GM12878 (cell line): ENCODE measurements around the gene PLVAP. TPM values are rescaled to one million over a fixed set of nuclear protein-coding genes. Genes with fewer than 3 reads are reported as not detected.

Source experiments
- ATAC-seq: fragments of 200-7000 bp; cut with Tn5 transposase; 3 replicates; pipeline ENCODE4 v1.9.1; 2020; ENCODE audit warnings: mild to moderate bottlenecking, moderate library complexity
- BruUV-seq: library from RNA; stranded (reverse); fragments of 400-500 nt; replicated peaks from 2 replicates; lab custom pipeline; 2021; lab: Mats Ljungman, UMichigan
- CTCF ChIA-PET: fragments of 300-600 bp; sonication (Branson Sonifier 250); formaldehyde crosslinking; extraction: SDS; loops from one replicate; lab custom pipeline; 2021; ENCODE audit warnings: inconsistent platforms; lab: Yijun Ruan, JAX
- POLR2A ChIA-PET: fragments of 350-600 bp; formaldehyde crosslinking; extraction: SDS; loops from one replicate; lab custom pipeline; 2021; ENCODE audit warnings: inconsistent platforms; lab: Charles Lee
- RAD21 ChIA-PET: fragments of 300-600 bp; sonication (Branson Sonifier 250); formaldehyde crosslinking; loops from one replicate; lab custom pipeline; 2023; ENCODE audit warnings: antibody characterized with exemption; ENCODE audit not compliant: unreplicated experiment; lab: Charles Lee
- SMC1A ChIA-PET: fragments of 300-600 bp; sonication (Branson Sonifier 250); formaldehyde crosslinking; loops from one replicate; lab custom pipeline; 2023; ENCODE audit not compliant: unreplicated experiment, uncharacterized antibody; lab: Charles Lee
- DNase-seq: peaks from one replicate; pipeline ENCODE4 v3.0.0-alpha.2; 2011; ENCODE audit warnings: low read depth, low spot score
- FAIRE-seq: peaks from 3 replicates; lab custom pipeline; 2011; peaks lifted over from hg19 to GRCh38; lab: Jason Lieb, UNC
- H2AFZ ChIP-seq: 2 replicates; pipeline ENCODE4 v1.6.0; 2011; ENCODE audit warnings: low read depth, low read length, control low read depth; ENCODE audit not compliant: control insufficient read depth
- H3K27ac ChIP-seq: 2 replicates; pipeline ENCODE4 v1.5.1; 2011; ENCODE audit warnings: control low read depth; ENCODE audit not compliant: control insufficient read depth, insufficient read depth
- H3K27me3 ChIP-seq, 2 experiments: replicated peaks in 1 of 2; 2 replicates each; pipeline versions ENCODE4 v1.6.0 to v1.6.1; 2011; ENCODE audit warnings: low read length in 1 of 2; ENCODE audit not compliant: control insufficient read depth in 2 of 2, insufficient read depth in 2 of 2
- H3K36me3 ChIP-seq, 2 experiments: 2 replicates each; pipeline ENCODE4 v1.5.1; 2011; ENCODE audit warnings: low read length in 1 of 2; ENCODE audit not compliant: control insufficient read depth in 2 of 2, insufficient read depth in 2 of 2
- H3K4me1 ChIP-seq: 2 replicates; pipeline ENCODE4 v1.6.1; 2011; ENCODE audit warnings: mild to moderate bottlenecking, low read length, moderate library complexity, mixed read lengths; ENCODE audit not compliant: control insufficient read depth, insufficient read depth
- H3K4me2 ChIP-seq: 2 replicates; pipeline ENCODE4 v1.6.0; 2011; ENCODE audit warnings: control low read depth; ENCODE audit not compliant: control insufficient read depth, insufficient read depth
- H3K4me3 ChIP-seq: fragments of 200-600 bp; sonication (generic); 2 replicates; pipeline ENCODE4 v1.5.1; 2016
- H3K79me2 ChIP-seq: 2 replicates; pipeline ENCODE4 v1.6.0; 2011; ENCODE audit warnings: low read length; ENCODE audit not compliant: control insufficient read depth, insufficient read depth
- H3K9ac ChIP-seq: 2 replicates; pipeline ENCODE4 v1.8.0; 2011; ENCODE audit warnings: low read length, control low read depth, mixed read lengths; ENCODE audit not compliant: control insufficient read depth, insufficient read depth
- H3K9me3 ChIP-seq: replicated peaks from 3 replicates; pipeline ENCODE4 v1.5.1; 2011; ENCODE audit warnings: mild to moderate bottlenecking, low read length; ENCODE audit not compliant: control insufficient read depth, insufficient read depth
- H4K20me1 ChIP-seq: 2 replicates; pipeline ENCODE4 v1.6.0; 2011; ENCODE audit not compliant: control insufficient read depth, insufficient read depth
- BRCA1 ChIP-seq: IDR thresholded peaks from 2 replicates; pipeline ENCODE4 v1.6.1; 2011; ENCODE audit warnings: low read depth, low read length, improper control_type of control experiment
- CREB1 ChIP-seq: IDR thresholded peaks from 2 replicates; pipeline ENCODE4 v1.6.1; 2012; ENCODE audit warnings: low read depth, mild to moderate bottlenecking, inconsistent platforms
- DPF2 ChIP-seq: fragments of 450-650 bp; IDR thresholded peaks from 2 replicates; pipeline ENCODE4 v1.6.1; 2017; ENCODE audit warnings: mild to moderate bottlenecking
- HCFC1 ChIP-seq: fragments of 150-350 bp; IDR thresholded peaks from 2 replicates; pipeline ENCODE4 v1.6.1; 2014; ENCODE audit warnings: low read length
- IRF3 ChIP-seq: fragments of 450-650 bp; IDR thresholded peaks from 2 replicates; pipeline ENCODE4 v1.6.1; 2014; ENCODE audit warnings: mild to moderate bottlenecking
- JUND ChIP-seq: IDR thresholded peaks from 2 replicates; pipeline ENCODE4 v1.6.1; 2012; ENCODE audit warnings: low read depth, mild to moderate bottlenecking, low read length, improper control_type of control experiment, moderate library complexity
- RFX5 ChIP-seq: IDR thresholded peaks from 2 replicates; pipeline ENCODE4 v1.6.1; 2011; ENCODE audit warnings: low read depth, low read length, improper control_type of control experiment
- SMARCA5 ChIP-seq: fragments of 450-650 bp; IDR thresholded peaks from 2 replicates; pipeline ENCODE4 v1.6.1; 2017; ENCODE audit warnings: mild to moderate bottlenecking
- SREBF2 ChIP-seq: IDR thresholded peaks from 2 replicates; pipeline ENCODE4 v1.6.1; 2012; ENCODE audit warnings: mild to moderate bottlenecking, low read length
- TBL1XR1 ChIP-seq: IDR thresholded peaks from 2 replicates; pipeline ENCODE4 v1.6.1; 2012; ENCODE audit warnings: low read depth, low read length, improper control_type of control experiment
- ZNF24 ChIP-seq: fragments of 450-650 bp; IDR thresholded peaks from 2 replicates; pipeline ENCODE4 v1.6.1; 2017; ENCODE audit warnings: antibody characterized with exemption, mild to moderate bottlenecking
- ZNF622 ChIP-seq: fragments of 450-650 bp; IDR thresholded peaks from 2 replicates; pipeline ENCODE4 v1.6.1; 2017; ENCODE audit warnings: mild to moderate bottlenecking, inconsistent platforms
- WGBS: methylation state at CpG from one replicate; pipeline ENCODE4 v1.1.6; 2016; ENCODE audit warnings: low lambda C conversion rate; ENCODE audit not compliant: insufficient replicate concordance, insufficient coverage; ENCODE audit errors: missing lambda C conversion rate; 5-methylcytosine and 5-hydroxymethylcytosine counted together
- in situ Hi-C: fragments of 300-500 bp; cut with MboI; formaldehyde crosslinking; loops from 9 replicates; pipeline ENCODE4 v1.14.3; 2018; ENCODE audit warnings: mixed read lengths
- intact Hi-C: fragments of 100-400 bp; cut with micrococcal nuclease; formaldehyde crosslinking; loops from one replicate; pipeline ENCODE4 v1.14.2; 2022; ENCODE audit not compliant: unreplicated experiment
- polyA plus RNA-seq, 11 experiments: library from polyadenylated mRNA; depleted of rRNA in 4 of 11; unstranded in 6 of 11; stranded (reverse) in 5 of 11; fragments of >200 nt; fragmentation: Nextera tagmentation in 4 of 11; fragmentation: Illumina TruSeq in 1 of 11; extraction: Ambion mirVana in 4 of 11; extraction: Trizol in 1 of 11; gene quantifications; 1 replicate in 1 of 11; 2 replicates in 10 of 11; pipeline versions ENCODE4 v1.2.1 to v1.2.3, GENCODE V29; 2011 to 2016; ENCODE audit warnings: inconsistent platforms in 2 of 11, missing spikeins in 2 of 11, low read depth in 1 of 11
- total RNA-seq, 4 experiments: library from RNA; depleted of rRNA in 3 of 4; stranded (reverse); fragments of >200 nt in 3 of 4; fragmentation: Illumina TruSeq in 1 of 4; extraction: Trizol in 1 of 4; gene quantifications; 2 replicates each; pipeline versions ENCODE4 v1.2.1 to v1.2.3, GENCODE V29; 2013 to 2021

PLVAP gene
- total and polyA plus RNA-seq, 10 of the 15 experiments (the other 5 are each of a cell fraction or from before 2014, with no cell fraction given): 0.03 to 0.54 (median 0.06) TPM; not detected in 4

GRCh38 chr19:17418710-17419109, 41.6 kb upstream of the PLVAP start (continued):
- no peak for TF ChIP-seq DPF2
- TF ChIP-seq SMARCA5: no peak

- Histone ChIP-seq H3K27me3 (no peaks in the 10 kb centered on the region), H3K4me2 (no peak overlapping the region), H3K79me2 (peaks cover 2% of the 10 kb centered on the region), H3K9me3 (no peaks in the 10 kb centered on the region), H3K4me3 (no peak overlapping the region), H2AFZ (no peak overlapping the region), H3K36me3 (peaks cover 0 to 25% of the 10 kb centered on the region in 2 experiments; a peak in 3 of 4 replicates), H3K4me1 (no peaks in the 10 kb centered on the region), H4K20me1 (no peaks in the 10 kb centered on the region; the same call in 1 of the 2 replicates), H3K9ac (no peak overlapping the region), H3K27ac (no peak overlapping the region)
- intact Hi-C loops (no loop called here), in situ Hi-C loops (no loop called here)
- no peak for TF ChIP-seq ZNF622
- TF ChIP-seq RFX5: no peak
- no peak for TF ChIP-seq HCFC1
- TF ChIP-seq CREB1: no peak
- ChIA-PET CTCF (interaction anchor here (0.7 kb wide), 1 partner anchor 54 kb away, joined by 3 read pairs; no protein-coding TSS in a partner anchor), SMC1A (no interaction called here), RAD21 (no interaction called here), POLR2A (no interaction called here)
- DNase-seq (no peak), FAIRE-seq (no peak), ATAC-seq (no peak)
- TSS peak; percentile 60 for BruUV-seq
- WGBS: 98% methylated on average over 6 of the region's 6 CpGs
Observed at GRCh38 chr19:17415121-17415520, 38.0 kb upstream of the PLVAP start.

GRCh38 chr19:17414097-17414496, 37.0 kb upstream of the PLVAP start:
- H3K27me3 ChIP-seq: no peaks in the 10 kb centered on the region
- no peak overlapping the region for H3K9ac ChIP-seq
- in situ Hi-C loops: no loop called here
- TF ChIP-seq SREBF2 (no peak), JUND (no peak), TBL1XR1 (no peak), BRCA1 (no peak), IRF3 (no peak), ZNF24 (no peak)
- TF ChIP-seq, all 136 proteins: peak for 0
- Histone ChIP-seq H4K20me1 (no peaks in the 10 kb centered on the region; the same call in 1 of the 2 replicates), H3K36me3 (peaks cover 0 to 25% of the 10 kb centered on the region in 2 experiments; a peak in 3 of 4 replicates), H3K9me3 (no peaks in the 10 kb centered on the region), H3K4me1 (no peaks in the 10 kb centered on the region), H3K4me2 (no peak overlapping the region), H2AFZ (no peak overlapping the region), H3K79me2 (peaks cover 10% of the 10 kb centered on the region), H3K4me3 (no peak overlapping the region), H3K27ac (no peak overlapping the region)
- ChIA-PET POLR2A (no interaction called here), RAD21 (no interaction called here), CTCF (interaction anchor here (0.5 to 0.7 kb wide), 2 partner anchors 11 to 40 kb away, joined by 3 to 4 read pairs; no protein-coding TSS in a partner anchor), SMC1A (no interaction called here)
- 96% methylated on average over 8 of the region's 8 CpGs for WGBS
- no peak for FAIRE-seq
- intact Hi-C loops: no loop called here
- no peak for ATAC-seq
- no TSS peak for BruUV-seq
- no peak for DNase-seq
